Activated naive CD8-positive, alpha-beta T cell treated with anti-CD3 and anti-CD28 coated beads, Interleukin-2, amount 50 U/mL, for 16 hours (primary cell): ENCODE measurements around the gene AP1M1.

ENCODE experiments used
- DNase-seq: peaks from one replicate; pipeline ENCODE4 v3.0.0-alpha.2; 2020; ENCODE audit warnings: low read depth, low spot score

Gene AP1M1

DNA sequence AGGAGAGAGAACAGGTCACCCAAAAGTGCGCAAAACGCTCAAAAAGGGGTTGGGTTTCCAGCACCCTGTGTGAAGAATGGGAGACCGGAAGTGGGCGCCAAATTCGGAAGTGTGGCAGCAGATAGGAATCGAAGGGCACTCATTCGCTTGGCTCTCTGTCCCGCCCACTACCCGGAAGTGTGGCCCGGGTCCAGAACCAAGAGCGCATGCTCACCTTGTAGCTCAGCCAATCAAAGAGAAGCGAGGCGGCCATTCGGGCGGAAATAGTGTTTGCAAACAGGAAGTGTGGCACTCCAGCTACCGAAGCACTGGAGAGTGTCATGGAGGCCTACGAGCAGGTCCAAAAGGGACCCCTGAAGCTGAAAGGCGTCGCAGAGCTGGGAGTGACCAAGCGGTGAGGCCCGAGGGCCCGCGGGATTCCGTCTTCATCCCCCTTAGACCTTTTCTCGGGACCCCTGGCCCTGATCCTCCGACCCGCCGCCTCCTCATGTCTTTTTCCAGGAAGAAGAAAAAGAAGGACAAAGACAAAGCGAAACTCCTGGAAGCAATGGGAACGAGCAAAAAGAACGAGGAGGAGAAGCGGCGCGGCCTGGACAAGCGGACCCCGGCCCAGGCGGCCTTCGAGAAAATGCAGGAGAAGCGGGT lies 12.5 kb upstream of the AP1M1 start, which contains the start of gene FAM32A:
Gene FAM32A, plus strand, starts transcription at position 288 of the 645 bp plus-strand sequence. Its CDS starts 33 bp downstream, at position 321.
- peak; percentile 98 for DNase-seq

DNA sequence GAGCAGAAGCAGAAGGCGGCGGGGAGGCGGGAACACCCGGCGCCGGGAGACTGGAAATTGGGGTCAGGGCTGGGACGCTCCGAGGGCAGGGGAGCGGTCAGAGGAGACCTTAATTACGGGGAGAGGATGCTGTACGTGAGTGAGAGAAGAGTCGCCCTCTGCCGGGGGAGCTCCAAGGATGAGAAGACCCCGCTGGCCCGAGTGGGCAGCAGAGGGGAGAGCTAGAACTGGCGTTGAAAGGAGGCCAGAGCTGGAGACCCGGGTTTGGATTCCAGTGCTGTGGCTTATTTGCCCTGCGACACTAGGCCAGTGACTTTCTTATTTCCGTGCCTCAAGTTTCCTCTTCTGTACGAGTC lies 12.0 kb upstream of the AP1M1 start:
- no peak for DNase-seq

DNA sequence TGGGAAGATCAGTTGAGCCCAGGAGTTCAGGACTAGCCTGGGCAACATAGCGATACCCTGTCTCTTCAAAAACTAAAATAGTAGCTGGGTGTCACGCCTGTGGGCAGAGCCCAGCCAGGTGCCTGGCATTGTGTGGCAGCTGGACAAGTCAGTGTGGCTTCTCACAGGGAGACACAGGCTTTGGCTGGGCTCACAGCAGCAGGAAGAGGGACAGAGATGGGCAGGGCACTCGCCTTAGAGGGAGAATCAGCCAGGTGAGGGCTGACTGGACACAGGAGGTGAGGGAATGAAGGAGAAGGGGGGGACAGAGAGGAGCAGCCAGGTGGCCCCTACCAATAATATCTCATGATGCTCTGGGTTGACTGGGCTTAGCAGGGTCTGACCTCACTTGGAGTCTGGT lies 9.2 kb upstream of the AP1M1 start:
- no peak for DNase-seq

DNA sequence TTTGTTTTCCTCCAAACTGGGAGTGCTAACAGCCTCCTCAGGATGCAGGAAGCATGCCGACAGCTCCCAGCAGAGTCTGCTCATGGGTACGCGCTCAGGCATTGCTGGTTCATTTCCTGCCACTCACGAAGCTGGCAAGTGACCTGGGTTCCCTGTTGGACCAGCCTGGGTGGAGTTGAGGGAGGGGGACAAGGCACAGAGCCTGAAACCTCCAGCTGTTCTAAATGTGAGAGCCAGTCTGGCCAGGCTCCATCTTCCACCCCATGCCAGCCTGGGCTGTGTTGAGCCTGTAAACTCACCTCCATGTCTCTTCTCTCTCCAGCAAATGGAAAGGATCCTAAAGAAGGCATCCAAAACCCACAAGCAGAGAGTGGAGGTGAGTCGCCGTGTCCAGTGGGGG lies 7.5 kb upstream of the AP1M1 start:
- no peak for DNase-seq

DNA sequence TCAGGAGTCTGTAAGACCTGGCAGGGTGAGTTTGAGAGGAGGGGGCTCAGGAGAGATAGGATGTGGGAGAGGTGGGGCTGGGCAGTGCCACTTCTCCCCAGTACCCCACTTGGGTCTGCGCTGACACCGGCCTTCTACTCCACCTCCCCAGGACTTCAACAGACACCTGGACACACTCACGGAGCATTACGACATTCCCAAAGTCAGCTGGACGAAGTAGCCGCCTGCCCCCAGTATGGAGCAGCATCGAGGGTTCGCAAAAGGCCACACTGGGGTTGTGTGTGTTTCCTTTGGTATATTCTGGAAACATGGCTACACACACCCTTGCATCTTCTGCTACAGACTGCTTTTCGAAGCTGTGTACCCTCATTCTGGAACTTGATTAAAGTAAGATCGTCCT lies 7.0 kb upstream of the AP1M1 start:
- DNase-seq: no peak

DNA sequence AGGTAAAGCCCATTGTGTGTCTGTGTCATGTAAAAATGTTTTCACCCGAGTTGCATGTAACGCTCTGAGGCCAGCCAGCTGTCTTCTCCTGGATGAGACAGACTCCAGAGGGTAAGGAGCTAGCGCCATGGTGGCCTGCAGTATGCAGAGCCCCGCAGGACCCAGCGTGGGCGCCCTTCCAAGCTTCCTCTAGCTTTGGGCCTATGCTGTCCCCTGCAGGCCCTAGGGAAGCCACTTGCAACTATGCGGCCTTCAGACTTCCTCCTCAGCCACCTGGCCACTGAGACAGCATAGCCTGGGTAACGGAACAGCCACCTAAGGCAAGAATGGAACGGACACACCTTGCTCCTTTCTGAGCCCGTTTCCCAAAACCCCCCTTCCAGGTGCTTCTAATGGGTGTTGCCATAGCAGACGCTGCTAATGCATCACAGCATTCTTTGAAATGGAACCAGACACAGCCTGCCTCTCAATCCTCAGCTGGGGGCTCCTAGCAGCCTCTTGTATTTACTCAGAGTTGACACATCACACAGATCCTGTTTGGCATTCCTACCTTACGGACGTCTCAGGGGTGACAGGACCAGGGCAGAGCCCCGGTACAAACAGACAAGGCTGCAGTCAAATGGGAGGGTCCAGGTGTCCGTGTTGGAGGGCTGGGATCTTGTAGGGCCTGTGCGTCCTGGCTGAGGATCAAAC lies 6.3 kb upstream of the AP1M1 start:
- no peak for DNase-seq

DNA sequence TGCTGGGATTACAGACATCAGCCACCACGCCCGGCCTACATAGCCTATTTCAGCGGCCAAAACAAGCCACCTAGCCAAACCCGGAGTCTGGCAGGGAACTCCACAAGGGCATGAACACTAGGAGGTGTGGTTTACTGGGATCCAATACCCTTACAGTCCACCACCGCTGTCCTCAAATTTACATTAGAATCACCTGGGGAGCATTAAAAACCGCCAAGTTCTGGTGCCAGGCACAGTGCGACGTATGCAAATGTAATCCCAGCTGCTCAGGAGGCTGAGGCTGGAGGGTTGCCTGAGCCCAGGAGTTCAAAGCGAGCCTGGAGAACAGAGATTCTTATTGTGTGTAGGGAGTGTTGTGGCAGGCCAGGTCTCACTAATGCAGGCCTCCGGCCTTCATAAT lies 4.2 kb upstream of the AP1M1 start:
- no peak for DNase-seq

DNA sequence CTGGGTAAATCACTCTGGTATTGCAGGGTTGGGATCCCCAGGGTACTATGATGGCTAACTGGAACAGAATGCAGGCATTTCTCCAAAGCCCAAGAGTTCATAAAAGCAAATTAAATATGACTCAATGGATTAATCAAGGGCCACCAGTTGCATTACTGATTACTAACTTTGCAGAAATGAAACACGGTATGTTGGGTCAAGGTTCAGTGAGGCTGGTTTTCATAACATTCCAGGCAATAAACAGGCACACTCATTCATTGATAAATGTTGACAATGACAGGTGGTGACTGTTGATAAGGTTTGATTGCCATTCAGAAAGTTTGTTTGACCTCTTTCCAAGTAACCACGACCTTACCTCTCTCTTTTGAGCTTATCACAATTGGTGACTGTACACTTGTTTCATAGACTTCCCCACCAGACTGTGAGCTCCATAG lies 506 bp upstream of the AP1M1 start:
- DNase-seq: no peak

DNA sequence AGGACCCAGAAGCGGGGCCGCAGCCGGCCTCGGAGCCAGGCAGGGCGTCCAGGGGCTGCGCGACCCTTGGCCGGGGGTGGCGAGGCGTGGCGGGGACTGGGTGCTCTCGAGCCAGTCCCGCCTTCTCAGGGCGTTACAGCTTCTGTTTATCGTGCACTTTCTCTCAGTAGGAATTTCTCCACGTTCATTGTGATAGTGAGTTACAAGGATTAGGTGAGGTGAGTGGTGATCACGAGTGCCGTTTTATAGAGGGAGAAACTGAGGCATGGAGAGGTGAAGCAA lies 600 bp downstream of the AP1M1 start:
- DNase-seq: no peak

DNA sequence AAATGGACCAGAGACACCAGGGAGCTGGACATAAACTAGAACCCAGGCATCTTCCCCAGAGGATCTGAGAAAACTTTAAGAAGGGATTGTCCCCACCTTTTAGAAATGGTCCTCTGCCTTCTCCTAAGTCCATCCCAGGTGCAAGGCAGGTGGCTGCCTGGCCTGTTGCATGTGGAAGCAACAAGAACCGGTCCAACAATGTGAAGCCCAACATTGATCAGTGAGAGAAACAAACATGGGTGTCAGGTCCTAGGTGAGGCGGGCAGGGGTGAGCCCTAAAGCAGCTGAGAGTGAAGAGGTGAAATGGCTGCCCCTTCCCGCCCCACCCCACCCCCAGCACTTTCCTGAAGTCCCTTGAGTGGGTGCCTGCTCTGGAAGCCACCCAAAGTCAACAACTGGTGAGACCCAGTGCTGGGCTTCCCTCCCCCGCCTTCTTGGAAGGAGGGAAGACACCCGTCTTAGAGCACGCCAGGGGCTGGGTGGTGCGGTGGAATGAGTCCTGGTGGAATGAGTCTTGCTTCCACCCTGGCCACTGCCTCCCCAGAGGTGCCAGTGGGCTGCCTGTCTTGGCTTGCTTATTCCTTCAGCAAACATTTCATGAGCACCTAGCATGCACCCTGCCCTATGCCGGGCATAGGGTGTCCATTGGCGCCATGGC lies 1.7 kb downstream of the AP1M1 start:
- DNase-seq: no peak

DNA sequence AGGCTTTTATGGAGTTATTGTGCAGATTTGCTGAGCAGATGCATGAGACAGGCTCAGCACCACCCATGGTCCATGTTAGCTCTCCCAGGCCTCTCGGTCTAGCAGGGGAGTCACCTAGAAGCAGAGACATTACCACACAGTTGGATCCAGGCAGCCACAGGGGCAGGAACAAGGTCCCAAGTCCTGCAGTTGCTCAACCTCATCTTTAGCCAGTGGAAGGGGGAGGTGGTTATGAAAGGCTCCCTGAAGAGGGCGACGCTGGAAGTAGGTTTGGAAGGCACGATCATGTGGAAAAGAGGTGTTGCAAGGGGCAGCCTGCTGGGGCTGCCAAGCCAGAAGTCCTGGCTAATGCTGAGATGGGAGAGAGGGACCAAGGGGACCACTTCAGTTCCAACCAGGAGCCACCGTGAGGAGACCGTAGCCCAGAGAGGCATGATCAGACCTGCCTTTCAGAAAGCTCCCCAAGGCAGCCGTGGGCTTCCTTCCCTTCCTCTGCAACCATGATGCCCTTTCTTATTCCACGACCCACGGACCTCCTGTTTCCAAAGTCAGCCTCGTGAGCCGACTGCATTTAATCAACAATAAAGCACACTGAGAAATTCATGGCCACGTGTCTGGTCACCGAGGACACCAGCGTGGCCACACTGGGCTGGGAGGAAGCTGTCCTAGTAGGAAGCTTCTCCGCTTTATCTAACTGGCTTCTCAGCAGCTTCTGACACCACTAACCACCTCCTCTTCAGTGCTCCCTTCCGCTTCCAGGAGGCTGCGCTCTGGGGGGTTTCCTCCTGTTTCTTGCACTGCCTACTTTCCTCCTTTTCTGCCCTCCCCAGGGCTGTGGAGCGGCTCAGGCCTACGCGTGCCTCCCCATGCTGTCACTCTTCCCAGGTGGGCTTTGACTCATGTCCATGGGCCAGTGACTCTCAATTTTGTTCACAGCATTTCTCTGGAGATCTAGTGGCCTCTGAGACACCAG lies 2.6 kb downstream of the AP1M1 start:
- no peak for DNase-seq

DNA sequence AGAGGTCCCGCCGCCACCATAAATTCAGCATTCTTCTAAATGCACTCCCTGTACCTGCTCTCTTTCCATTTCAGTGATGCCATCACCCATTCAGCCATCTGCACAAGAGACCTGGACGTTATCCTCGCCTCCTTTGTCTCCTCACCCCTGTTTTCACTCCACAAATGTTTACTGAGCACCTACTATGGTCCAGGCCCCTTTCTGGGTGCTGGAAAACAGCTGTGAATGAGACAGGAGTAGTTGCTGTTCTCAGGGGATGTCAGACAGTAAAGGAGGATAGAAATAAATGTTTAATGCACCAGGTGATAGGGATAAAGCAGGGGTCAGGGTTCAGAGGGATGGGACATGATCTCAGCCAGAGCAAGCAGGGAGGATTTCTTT lies 3.3 kb downstream of the AP1M1 start:
- no peak for DNase-seq

DNA sequence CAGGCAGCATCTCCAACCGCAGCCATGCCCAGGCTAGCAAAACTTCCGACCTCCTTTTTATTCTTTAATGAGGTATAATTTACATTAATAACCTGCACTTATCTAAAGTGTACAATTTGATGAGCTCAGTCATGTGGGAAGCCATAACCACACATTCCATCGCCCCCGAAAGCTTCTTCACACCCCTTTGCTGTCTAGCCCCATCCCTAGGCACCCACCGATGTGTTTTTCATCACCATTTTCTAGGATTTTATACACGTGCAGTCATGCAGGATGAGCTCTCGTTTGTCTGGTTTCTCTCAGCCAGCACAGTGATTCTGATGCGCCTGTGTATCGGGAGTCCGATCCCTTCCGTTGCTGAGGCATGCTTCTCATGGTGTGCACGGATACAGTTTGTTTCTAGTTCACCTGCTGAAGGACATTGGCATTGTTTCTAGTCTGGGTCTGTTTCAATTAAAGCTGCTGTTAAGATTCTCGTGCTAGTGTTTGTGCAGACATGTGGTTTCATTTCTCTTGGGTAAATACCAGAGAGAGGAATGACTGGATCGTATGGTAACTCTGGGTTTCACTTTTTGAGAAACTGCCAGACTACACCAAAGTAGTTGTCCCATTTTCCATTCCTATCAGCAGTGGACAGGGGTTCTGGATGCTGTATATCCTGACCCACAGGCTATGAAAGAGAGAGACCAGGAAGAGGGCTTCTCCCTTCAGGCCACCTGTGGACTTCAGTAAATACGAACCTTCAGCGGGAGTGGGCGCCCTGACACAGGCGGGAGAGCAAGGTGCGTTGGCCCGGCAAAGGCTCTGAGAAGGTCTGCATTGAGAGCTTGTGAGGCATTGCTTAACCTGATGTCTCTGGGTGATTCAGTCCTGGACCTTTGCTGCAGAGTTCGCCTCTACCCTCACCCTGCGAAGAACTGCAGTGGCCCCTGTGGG lies 4.9 kb downstream of the AP1M1 start:
- no peak for DNase-seq

DNA sequence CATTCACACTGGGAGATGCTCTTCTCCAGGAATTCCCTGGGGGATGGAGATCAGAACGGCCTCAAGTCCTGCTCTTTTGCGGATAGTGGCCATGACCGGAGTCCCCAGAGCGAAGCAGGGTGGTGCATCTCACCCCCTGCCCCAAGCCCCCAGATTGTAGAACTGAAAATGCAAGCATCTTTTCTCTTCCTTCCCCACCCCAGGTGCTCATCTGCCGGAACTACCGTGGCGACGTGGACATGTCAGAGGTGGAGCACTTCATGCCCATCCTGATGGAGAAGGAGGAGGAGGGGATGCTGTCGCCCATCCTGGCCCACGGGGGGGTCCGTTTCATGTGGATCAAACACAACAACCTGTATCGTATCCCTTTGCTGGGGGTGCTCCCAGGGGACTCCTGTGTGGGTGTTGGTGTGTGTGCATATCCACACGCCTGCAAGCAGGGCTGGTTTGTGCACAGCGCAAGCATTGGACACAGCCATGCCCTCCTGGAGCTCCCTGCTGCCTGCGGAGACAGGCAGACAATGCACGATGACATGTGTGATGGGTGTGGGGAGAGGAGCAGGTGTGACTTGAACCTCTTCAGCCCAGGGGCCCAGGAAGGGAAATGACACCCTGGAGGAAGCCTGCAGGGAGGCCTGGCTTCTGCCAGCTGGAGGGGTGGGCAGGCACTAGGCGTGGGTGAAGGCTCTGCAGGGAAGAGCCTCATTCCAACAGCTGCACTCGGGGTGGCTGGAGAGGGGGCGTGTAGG lies 5.7 kb downstream of the AP1M1 start:
- DNase-seq: no peak

DNA sequence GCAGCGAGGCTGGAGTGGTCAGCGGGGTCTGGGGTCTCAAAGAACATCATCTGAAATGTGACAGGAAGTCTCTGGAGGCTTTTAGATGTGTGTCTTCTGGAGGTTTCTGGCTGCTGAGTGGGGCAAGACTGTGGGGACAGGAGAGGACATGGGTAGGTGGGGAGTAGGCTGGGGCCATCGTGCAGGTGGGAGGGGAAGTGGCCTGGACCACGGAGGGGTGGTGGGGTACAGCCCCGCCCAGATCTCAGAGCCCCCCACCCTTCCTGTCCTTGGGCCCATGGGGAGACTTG lies 6.2 kb downstream of the AP1M1 start:
- no peak for DNase-seq

DNA sequence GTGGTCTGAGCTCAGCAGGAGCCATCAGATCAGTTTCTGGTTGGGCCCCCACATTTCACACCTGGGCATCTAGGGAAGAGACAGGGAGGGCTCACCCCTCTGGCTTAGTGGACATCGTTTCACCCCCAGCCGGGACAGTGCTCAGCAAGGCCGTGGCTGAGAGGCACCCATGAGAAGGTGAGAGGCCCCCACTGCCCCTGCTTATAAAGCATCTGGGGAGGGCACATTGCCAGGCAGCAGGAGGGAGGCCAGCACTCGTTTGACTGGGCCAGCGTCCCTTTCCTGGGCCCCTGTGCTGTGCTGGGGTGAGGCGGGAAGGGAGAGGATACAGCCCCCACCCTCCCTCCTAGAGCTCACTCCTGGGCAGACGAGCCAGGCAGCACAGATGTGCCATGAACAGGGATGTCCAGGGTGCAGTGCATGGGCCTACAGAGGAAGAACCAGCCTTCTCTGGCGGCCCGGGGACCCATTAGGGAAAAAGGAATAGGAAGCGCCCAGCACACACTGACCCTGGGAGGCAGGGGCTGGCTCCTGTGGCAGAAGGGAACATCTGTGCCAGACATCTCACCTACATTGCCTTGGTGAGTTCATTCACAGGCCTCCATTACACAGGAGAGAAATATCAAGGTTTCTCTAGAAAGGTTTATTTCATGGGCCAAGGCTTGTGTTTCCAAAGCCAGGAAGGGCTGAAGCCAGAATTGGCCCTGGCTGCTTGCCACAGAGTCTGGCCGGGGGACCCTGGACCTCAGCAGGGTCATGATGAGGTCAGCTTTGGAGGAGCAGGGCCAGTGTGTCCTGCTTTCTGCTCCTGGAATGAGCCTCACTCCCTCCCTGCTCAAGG lies 7.7 kb downstream of the AP1M1 start:
- DNase-seq: no peak

DNA sequence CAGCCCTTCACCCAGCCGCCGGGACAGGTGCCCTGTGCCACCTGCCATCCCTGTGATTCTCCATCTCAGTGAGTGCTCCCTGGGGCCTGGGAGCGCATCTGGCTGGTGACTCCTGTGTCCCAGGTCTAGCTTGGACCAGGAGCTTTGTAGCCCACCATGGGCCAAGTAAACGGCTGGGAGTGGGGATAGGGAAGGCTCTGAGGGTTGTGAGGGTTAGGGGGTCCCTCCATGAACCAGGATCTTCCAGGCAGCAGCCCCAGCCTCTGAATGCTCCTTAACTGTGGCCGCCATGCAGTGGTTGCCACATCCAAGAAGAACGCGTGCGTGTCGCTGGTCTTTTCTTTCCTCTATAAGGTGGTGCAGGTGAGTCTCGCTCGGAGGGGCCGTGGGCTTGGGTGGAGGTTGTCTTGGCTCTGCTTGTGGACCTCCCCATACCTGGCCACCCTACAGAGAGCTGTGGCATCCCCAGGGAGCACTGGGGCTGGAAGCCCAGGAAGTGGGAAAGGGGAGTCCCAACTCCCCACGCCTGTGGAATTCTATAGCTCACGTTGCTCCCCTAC lies 8.4 kb downstream of the AP1M1 start:
- no peak for DNase-seq

DNA sequence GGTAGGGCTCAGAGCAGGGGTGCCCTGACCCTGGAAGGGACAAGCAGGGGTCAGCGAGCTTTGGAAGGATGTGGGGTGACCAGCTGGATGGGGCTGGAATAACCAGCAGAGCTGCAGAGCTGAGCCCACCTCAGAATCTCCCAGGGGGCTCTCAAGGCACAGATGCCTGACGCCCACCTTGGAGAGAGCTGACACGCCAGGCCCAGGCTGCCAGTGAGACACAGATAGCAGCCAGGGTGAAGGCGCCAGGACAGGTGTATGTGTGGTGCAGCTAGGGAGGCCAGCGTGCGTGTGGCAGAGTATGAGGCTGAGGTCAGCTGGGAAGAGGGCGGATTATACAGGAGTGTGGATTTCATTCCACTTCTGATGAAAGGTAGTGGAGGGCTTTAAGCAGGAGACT lies 8.9 kb downstream of the AP1M1 start:
- DNase-seq: no peak

DNA sequence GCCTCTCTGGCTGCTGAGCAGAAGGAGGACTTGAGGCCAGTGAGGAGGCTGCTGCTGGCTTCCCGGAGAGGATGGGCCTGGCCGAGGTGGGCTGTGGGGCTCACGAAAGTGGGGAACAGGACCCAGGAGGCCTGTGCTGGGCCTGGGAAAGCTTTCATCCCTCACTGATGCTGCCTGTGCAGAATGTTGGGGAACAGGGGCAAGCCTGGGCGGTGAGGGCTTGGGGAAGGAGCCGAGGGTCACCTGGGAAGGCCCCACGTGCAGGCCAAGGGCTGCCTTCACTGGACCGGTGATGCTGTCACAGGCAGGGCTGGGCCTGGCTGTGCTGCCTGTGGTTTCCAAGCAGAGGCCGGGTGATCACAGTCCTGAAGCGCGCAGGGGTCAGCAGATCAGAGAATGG lies 9.4 kb downstream of the AP1M1 start:
- DNase-seq: no peak
